Activated CD4-positive, alpha-beta memory T cell treated with anti-CD3 and anti-CD28 coated beads, Interleukin-2, amount 10 ng/mL, durations not matched to agents 7 days and 5 days (primary cell): Measurements from ENCODE around the gene ARHGAP26. TPM values are rescaled to one million over a fixed set of nuclear protein-coding genes. Genes with fewer than 3 reads are reported as not detected.

Experiments
- CTCF ChIA-PET: fragments of 350-600 bp; sonication (Branson Sonifier 250); formaldehyde crosslinking; loops from one replicate; lab custom pipeline; 2021; ENCODE audit warnings: antibody characterized with exemption, inconsistent platforms; lab: Charles Lee
- POLR2A ChIA-PET: fragments of 350-600 bp; sonication (Branson Sonifier 250); formaldehyde crosslinking; loops from one replicate; lab custom pipeline; 2021; ENCODE audit warnings: antibody characterized with exemption; lab: Charles Lee
- DNase-seq: peaks from one replicate; pipeline ENCODE4 v3.0.0-alpha.2; 2020
- H3K27ac Mint-ChIP-seq: one replicate; pipeline ENCODE4 v1.8.0; 2021; ENCODE audit warnings: mild to moderate bottlenecking, mixed read lengths
- H3K27me3 Mint-ChIP-seq: one replicate; pipeline ENCODE4 v1.8.0; 2021; ENCODE audit warnings: mixed read lengths
- H3K36me3 Mint-ChIP-seq: one replicate; pipeline ENCODE4 v1.8.0; 2021; ENCODE audit warnings: low read depth, mixed read lengths
- H3K4me1 Mint-ChIP-seq: one replicate; pipeline ENCODE4 v1.8.0; 2021; ENCODE audit warnings: mixed read lengths
- H3K4me3 Mint-ChIP-seq: one replicate; pipeline ENCODE4 v1.8.0; 2021; ENCODE audit warnings: mild to moderate bottlenecking, mixed read lengths
- H3K9me3 Mint-ChIP-seq: one replicate; pipeline ENCODE4 v1.8.0; 2021; ENCODE audit warnings: mixed read lengths
- total RNA-seq, 2 experiments: library from RNA; stranded (reverse); gene quantifications; one replicate each; pipeline ENCODE4 v1.2.3, GENCODE V29; 2021

The ARHGAP26 gene
- total RNA-seq, 2 experiments from 2014 or later = 14.8 to 17.1 TPM

GRCh38 chr5:143229896-143230675, 459.9 kb downstream of the ARHGAP26 start:
- Mint-ChIP-seq H3K27me3 (no peaks in the 10 kb centered on the region), H3K27ac (peak overlapping the region; percentile 67), H3K4me3 (peak overlapping the region; percentile 25), H3K4me1 (peaks cover 29% of the 10 kb centered on the region), H3K36me3 (peaks cover 3% of the 10 kb centered on the region), H3K9me3 (no peaks in the 10 kb centered on the region)
- DNase-seq = peak; percentile 68
- ChIA-PET CTCF (no interaction called here), POLR2A (interaction anchor here (0.7 to 2.5 kb wide), 7 partner anchors 9 to 939 kb away, joined by 3 to 7 read pairs (median 3); no protein-coding TSS in a partner anchor)

DNA sequence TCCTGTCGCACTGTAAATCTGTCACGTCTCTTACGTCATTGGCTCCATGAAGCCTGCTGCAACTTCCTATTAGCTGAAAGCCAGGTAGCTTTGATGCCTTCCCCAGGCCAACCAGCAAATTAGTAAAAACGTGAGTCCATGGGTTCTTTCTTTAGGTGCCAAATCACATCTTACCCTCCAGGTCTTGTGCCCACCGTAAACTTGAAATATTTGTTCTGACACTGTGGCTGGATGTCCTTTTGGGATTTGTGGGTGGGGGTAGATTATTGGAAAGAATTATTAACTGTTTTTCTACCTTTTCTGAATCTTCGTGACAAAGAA, 460.5 kb downstream of the ARHGAP26 start:
- POLR2A ChIA-PET = interaction anchor here (1.0 to 1.2 kb wide), 2 partner anchors 17 to 100 kb away, joined by 3 read pairs; no protein-coding TSS in a partner anchor
- no peak overlapping the region for H3K4me3 Mint-ChIP-seq
- DNase-seq = no peak
- H3K27ac Mint-ChIP-seq = peak overlapping the region; percentile 67
- H3K4me1 Mint-ChIP-seq = peaks cover 29% of the 10 kb centered on the region
- H3K27me3 Mint-ChIP-seq = no peaks in the 10 kb centered on the region
- H3K9me3 Mint-ChIP-seq = no peaks in the 10 kb centered on the region
- CTCF ChIA-PET = no interaction called here
- H3K36me3 Mint-ChIP-seq = peaks cover 2% of the 10 kb centered on the region

DNA sequence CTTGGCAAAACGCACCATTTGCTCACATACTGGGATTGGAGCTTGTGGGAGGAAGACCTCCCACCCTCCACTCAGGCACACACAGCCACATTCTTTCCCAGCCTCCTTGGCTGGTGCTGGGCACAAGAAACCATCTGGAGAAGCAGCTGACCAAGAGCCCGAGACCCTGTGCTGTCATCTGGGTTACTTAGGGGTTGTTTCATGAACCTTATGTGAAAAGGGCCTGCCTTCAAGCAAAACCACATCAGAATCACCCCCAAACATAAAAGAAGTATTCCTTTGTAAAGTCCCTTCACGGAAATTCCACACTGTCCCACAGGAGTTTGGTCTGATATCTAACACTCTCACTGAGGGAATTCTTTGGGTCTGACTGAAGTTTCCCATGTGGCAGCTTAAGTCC, 461.2 kb downstream of the ARHGAP26 start:
- Mint-ChIP-seq H3K36me3 (no peaks in the 10 kb centered on the region), H3K27ac (no peak overlapping the region), H3K4me1 (peaks cover 29% of the 10 kb centered on the region), H3K27me3 (no peaks in the 10 kb centered on the region), H3K9me3 (no peaks in the 10 kb centered on the region), H3K4me3 (no peak overlapping the region)
- ChIA-PET CTCF (no interaction called here), POLR2A (interaction anchor here (1.2 to 1.3 kb wide), 2 partner anchors 9 to 18 kb away, joined by 3 read pairs; no protein-coding TSS in a partner anchor)
- DNase-seq = no peak

DNA sequence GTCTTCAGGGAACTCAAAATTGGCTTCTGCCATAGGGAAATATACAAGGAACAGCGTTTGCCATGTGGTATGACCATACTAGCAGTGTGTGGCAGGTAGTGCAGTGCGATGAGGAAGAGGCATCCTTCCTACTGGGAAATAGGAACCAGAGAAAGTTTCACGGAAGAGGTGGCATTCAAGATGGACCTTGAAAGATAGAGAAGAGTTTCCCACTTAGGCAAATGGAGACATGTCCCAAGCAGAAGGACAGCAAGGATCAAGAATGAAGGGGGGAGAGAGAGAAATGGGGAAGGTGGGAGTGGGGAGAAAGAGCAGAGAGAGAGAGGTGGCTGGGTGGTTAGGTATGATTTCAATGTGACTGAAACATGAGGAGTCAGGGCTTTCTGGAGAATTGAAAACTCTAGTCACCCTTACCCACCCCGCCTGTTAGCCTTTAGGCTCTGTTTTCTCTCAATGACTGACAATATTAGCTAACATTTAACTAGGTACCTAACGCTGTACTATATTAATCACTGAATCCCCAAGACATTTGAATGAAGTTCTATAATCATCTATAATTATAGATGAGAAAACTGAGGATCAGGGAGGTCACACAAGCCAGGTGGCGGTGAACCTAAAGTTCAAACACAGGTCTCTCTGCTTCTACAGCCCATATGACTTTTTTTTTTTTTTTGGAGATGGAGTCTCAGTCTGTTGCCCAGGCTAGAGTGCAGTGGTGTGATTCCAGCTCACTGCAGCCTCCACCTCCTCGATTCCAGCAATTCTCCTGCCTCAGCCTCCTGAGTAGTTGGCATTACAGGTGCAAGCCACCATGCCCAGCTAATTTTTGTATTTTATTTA, 462.0 kb downstream of the ARHGAP26 start:
- DNase-seq = no peak
- POLR2A ChIA-PET = interaction anchor here (1.3 kb wide), 1 partner anchor 10 kb away, joined by 3 read pairs; no protein-coding TSS in a partner anchor
- no peaks in the 10 kb centered on the region for H3K36me3 Mint-ChIP-seq
- H3K27ac Mint-ChIP-seq = no peak overlapping the region
- CTCF ChIA-PET = no interaction called here
- H3K4me1 Mint-ChIP-seq = peaks cover 29% of the 10 kb centered on the region
- no peaks in the 10 kb centered on the region for H3K27me3 Mint-ChIP-seq
- no peaks in the 10 kb centered on the region for H3K9me3 Mint-ChIP-seq
- H3K4me3 Mint-ChIP-seq = no peak overlapping the region

GRCh38 chr5:143233031-143233430, 462.9 kb downstream of the ARHGAP26 start:
- peaks cover 27% of the 10 kb centered on the region for H3K4me1 Mint-ChIP-seq
- DNase-seq = no peak
- no peaks in the 10 kb centered on the region for H3K27me3 Mint-ChIP-seq
- POLR2A ChIA-PET = no interaction called here
- H3K4me3 Mint-ChIP-seq = no peak overlapping the region
- H3K9me3 Mint-ChIP-seq = peaks cover 2% of the 10 kb centered on the region
- no peak overlapping the region for H3K27ac Mint-ChIP-seq
- CTCF ChIA-PET = no interaction called here
- H3K36me3 Mint-ChIP-seq = no peaks in the 10 kb centered on the region

- no peak overlapping the region for H3K27ac Mint-ChIP-seq
- peaks cover 19% of the 10 kb centered on the region for H3K4me1 Mint-ChIP-seq
- H3K36me3 Mint-ChIP-seq = no peaks in the 10 kb centered on the region
- peaks cover 2% of the 10 kb centered on the region for H3K9me3 Mint-ChIP-seq
- no peaks in the 10 kb centered on the region for H3K27me3 Mint-ChIP-seq
- ChIA-PET CTCF (no interaction called here), POLR2A (no interaction called here)
- no peak for DNase-seq
- H3K4me3 Mint-ChIP-seq = no peak overlapping the region
Observed at GRCh38 chr5:143234162-143234842, 464.1 kb downstream of the ARHGAP26 start.

- ChIA-PET POLR2A (no interaction called here), CTCF (no interaction called here)
- Mint-ChIP-seq H3K4me1 (peaks cover 7% of the 10 kb centered on the region), H3K27ac (no peak overlapping the region), H3K9me3 (peaks cover 2% of the 10 kb centered on the region), H3K36me3 (no peaks in the 10 kb centered on the region), H3K27me3 (no peaks in the 10 kb centered on the region), H3K4me3 (no peak overlapping the region)
- DNase-seq = no peak
Observed at GRCh38 chr5:143235423-143235822, 465.2 kb downstream of the ARHGAP26 start.

DNA sequence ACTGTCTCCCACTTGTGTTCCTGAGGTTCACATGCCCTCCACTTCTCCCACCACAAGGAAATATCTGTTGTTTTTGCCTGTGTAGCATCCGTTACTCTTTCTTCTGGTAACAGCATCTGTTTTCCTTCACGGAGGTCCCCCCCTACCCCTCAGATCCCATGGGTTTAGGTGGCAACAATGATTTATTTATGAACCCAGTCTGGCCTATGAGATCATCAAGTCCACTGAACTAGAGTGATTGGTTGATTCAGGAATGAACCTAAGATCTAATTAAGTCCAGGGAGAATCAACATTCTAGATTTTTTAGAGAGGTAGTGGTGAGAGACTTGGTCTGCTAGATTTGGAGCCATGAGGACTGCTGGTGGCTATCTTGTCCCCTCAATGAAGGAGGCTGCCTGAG, 466.5 kb downstream of the ARHGAP26 start:
- Mint-ChIP-seq H3K9me3 (peaks cover 2% of the 10 kb centered on the region), H3K4me3 (no peak overlapping the region), H3K27ac (no peak overlapping the region), H3K27me3 (no peaks in the 10 kb centered on the region), H3K4me1 (no peaks in the 10 kb centered on the region), H3K36me3 (no peaks in the 10 kb centered on the region)
- DNase-seq = no peak
- ChIA-PET CTCF (no interaction called here), POLR2A (no interaction called here)

DNA sequence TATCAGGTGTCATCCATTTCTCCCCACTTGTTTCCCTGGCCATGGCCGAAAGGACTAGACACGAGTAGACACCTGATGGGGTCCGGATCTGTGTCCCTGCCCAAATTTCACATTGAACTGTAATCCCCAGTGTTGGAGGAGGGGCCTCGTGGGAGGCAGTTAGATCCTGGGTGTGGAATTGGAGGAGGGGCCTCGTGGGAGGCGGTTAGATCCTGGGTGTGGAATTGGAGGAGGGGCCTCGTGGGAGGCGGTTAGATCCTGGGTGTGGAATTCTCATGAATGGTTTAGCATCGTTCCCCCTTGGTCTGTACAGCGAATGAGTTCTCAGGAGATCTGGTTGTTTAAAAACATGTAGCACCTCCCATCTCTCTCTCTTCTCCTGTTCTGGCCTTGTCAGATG, 467.5 kb downstream of the ARHGAP26 start:
- Mint-ChIP-seq H3K9me3 (peaks cover 2% of the 10 kb centered on the region), H3K27ac (no peak overlapping the region), H3K4me1 (no peaks in the 10 kb centered on the region), H3K4me3 (no peak overlapping the region), H3K36me3 (no peaks in the 10 kb centered on the region), H3K27me3 (no peaks in the 10 kb centered on the region)
- DNase-seq = no peak
- POLR2A ChIA-PET = no interaction called here
- CTCF ChIA-PET = no interaction called here

GRCh38 chr5:143238620-143239019, 468.4 kb downstream of the ARHGAP26 start:
- Mint-ChIP-seq H3K4me1 (no peaks in the 10 kb centered on the region), H3K4me3 (no peak overlapping the region), H3K27ac (no peak overlapping the region), H3K27me3 (no peaks in the 10 kb centered on the region), H3K36me3 (no peaks in the 10 kb centered on the region), H3K9me3 (peaks cover 2% of the 10 kb centered on the region)
- POLR2A ChIA-PET = interaction anchor here (0.6 kb wide), 1 partner anchor 26 kb away, joined by 3 read pairs; no protein-coding TSS in a partner anchor
- no peak for DNase-seq
- CTCF ChIA-PET = no interaction called here

DNA sequence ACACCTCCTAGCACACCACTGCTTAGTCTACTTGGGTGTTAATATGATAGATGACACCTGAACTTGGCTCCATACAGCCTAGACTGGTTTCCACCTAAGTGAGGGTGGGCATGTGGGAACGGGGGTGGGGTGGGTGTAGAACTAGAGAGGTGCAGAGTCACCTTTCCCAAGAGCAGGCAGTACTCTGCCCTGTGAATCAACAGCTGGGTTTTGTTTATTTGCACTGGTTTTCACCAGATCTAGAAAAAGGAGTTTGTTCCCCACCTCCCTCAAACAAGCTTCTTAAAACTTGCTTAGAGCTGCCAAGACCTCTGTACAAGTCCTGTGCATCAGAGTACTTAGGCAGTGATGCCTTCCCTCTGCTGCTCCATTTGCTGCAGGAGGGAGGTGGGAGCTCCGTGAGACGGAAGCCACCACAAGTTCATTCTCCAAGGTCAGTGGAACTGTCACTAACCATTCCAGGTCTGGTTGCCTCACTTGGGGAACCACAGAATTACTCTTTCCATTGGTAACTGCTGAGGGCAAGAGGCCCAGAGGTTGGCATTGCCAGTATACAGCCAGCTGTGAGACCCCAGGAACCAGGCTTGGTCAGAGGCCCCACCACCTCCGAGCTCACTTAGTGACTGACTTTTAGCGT, 469.8 kb downstream of the ARHGAP26 start:
- peaks cover 10% of the 10 kb centered on the region for H3K9me3 Mint-ChIP-seq
- POLR2A ChIA-PET = no interaction called here
- no peaks in the 10 kb centered on the region for H3K4me1 Mint-ChIP-seq
- CTCF ChIA-PET = no interaction called here
- H3K4me3 Mint-ChIP-seq = no peak overlapping the region
- H3K27me3 Mint-ChIP-seq = peaks cover 2% of the 10 kb centered on the region
- H3K27ac Mint-ChIP-seq = no peak overlapping the region
- H3K36me3 Mint-ChIP-seq = no peaks in the 10 kb centered on the region
- no peak for DNase-seq

DNA sequence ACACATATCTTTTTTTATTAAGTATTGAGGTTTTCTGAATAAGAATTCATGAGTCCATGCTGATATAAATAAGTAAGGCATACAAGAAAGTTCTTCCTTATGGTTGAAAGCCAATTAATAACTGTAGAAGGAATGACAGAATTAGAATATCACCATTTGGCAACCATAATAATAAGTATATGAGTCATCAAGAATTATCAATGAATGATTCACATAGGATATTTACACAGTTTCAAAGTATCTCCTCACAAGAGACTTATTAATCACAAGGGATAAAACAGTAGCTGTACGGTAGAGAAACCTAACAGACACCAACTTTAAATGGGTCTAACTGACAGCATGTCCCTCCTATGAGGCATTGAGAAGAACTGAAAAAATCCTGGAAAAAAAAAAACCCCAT, 471.7 kb downstream of the ARHGAP26 start:
- Mint-ChIP-seq H3K36me3 (no peaks in the 10 kb centered on the region), H3K27ac (no peak overlapping the region), H3K4me1 (no peaks in the 10 kb centered on the region), H3K9me3 (peaks cover 13% of the 10 kb centered on the region), H3K4me3 (no peak overlapping the region), H3K27me3 (peaks cover 2% of the 10 kb centered on the region)
- ChIA-PET POLR2A (no interaction called here), CTCF (no interaction called here)
- DNase-seq = no peak
